Panc1 (cell line): ENCODE measurements around the gene CALHM6. TPM values are rescaled to one million over a fixed set of nuclear protein-coding genes. Genes with fewer than 3 reads are reported as not detected.

Experiments used
- ATAC-seq: fragments of 200-7000 bp; cut with Tn5 transposase; 2 replicates; pipeline ENCODE4 v1.9.1; 2020; ENCODE audit warnings: mild to moderate bottlenecking, moderate library complexity
- BruUV-seq: library from RNA; stranded (reverse); fragments of 400-500 nt; replicated peaks from 2 replicates; lab custom pipeline; 2021; lab: Mats Ljungman, UMichigan
- CTCF ChIA-PET: fragments of 300-600 bp; sonication (Branson Sonifier 250); formaldehyde crosslinking; loops from one replicate; lab custom pipeline; 2022; ENCODE audit warnings: antibody characterized with exemption; lab: Charles Lee
- POLR2A ChIA-PET: fragments of 300-600 bp; sonication (Branson Sonifier 250); formaldehyde crosslinking; loops from one replicate; lab custom pipeline; 2022; ENCODE audit warnings: antibody characterized with exemption; lab: Charles Lee
- DNase-seq: peaks from one replicate; pipeline ENCODE4 v3.0.0-alpha.2; 2010; ENCODE audit warnings: low read depth, low spot score
- H3K27ac ChIP-seq: 2 replicates; pipeline ENCODE4 v1.5.1; 2011; ENCODE audit warnings: mild to moderate bottlenecking, low read length, inconsistent platforms
- H3K27me3 ChIP-seq: fragments of 200-500 bp; sonication (Bioruptor generic); 2 replicates; pipeline ENCODE4 v1.6.0; 2014; ENCODE audit warnings: low read length, inconsistent platforms; ENCODE audit not compliant: control insufficient read depth, insufficient read depth
- H3K36me3 ChIP-seq: fragments of 200-500 bp; sonication (Bioruptor generic); 2 replicates; pipeline ENCODE4 v1.5.1; 2014; ENCODE audit warnings: inconsistent platforms, mild to moderate bottlenecking, low read length, moderate library complexity; ENCODE audit not compliant: control insufficient read depth, insufficient read depth
- H3K4me1 ChIP-seq: 2 replicates; pipeline ENCODE4 v1.5.1; 2011; ENCODE audit warnings: inconsistent platforms, mild to moderate bottlenecking, low read length, moderate library complexity; ENCODE audit not compliant: control insufficient read depth, insufficient read depth
- H3K4me3 ChIP-seq, 2 experiments: 2 replicates each; pipeline ENCODE4 v1.5.1; 2011 to 2012; ENCODE audit warnings: low read depth in 2 of 2, low read length in 2 of 2, mild to moderate bottlenecking in 2 of 2, inconsistent platforms in 1 of 2, moderate library complexity in 1 of 2
- H3K9me3 ChIP-seq: fragments of 200-500 bp; sonication (Bioruptor generic); 2 replicates; pipeline ENCODE4 v1.5.1; 2014; ENCODE audit warnings: low read depth, mild to moderate bottlenecking, inconsistent platforms, low read length, moderate library complexity; ENCODE audit not compliant: control insufficient read depth, insufficient read depth
- POLR2AphosphoS5 ChIP-seq: IDR thresholded peaks from 2 replicates; pipeline ENCODE4 v1.6.1; 2012; ENCODE audit warnings: mild to moderate bottlenecking, low read depth, low read length, moderate library complexity
- SIN3A ChIP-seq: IDR thresholded peaks from 2 replicates; pipeline ENCODE4 v1.6.1; 2012; ENCODE audit warnings: low read depth, mild to moderate bottlenecking, low read length, moderate library complexity, borderline replicate concordance; ENCODE audit not compliant: insufficient read depth
- TCF7L2 ChIP-seq: IDR thresholded peaks from 2 replicates; pipeline ENCODE4 v1.6.1; 2011; ENCODE audit warnings: mild to moderate bottlenecking, low read depth, low read length, inconsistent platforms
- in situ Hi-C: cut with HindIII; loops from 2 replicates; pipeline ENCODE4 v1.10.0; 2016; ENCODE audit warnings: low sequenced_read_pairs, low pct_unique_long_range_greater_than_20kb
- intact Hi-C: fragments of 100-400 bp; cut with micrococcal nuclease; formaldehyde crosslinking; loops from one replicate; pipeline ENCODE4 v1.10.0; 2022; ENCODE audit not compliant: unreplicated experiment
- total RNA-seq: library from RNA; stranded (reverse); gene quantifications from one replicate; pipeline ENCODE4 v1.2.1, GENCODE V29; 2021; ENCODE audit not compliant: unreplicated experiment
- TF ChIP-seq, protein P1 (sequence below): fragments of 450-650 bp; IDR thresholded peaks from 2 replicates; pipeline ENCODE4 v1.5.1; 2017; ENCODE audit warnings: mild to moderate bottlenecking
- TF ChIP-seq, protein P2 (sequence below), 2 experiments: IDR thresholded peaks; 2 replicates each; pipeline ENCODE4 v1.6.1; 2011 to 2012; ENCODE audit warnings: low read depth in 2 of 2, control low read depth in 1 of 2, low read length in 1 of 2, mild to moderate bottlenecking in 1 of 2, moderate library complexity in 1 of 2; ENCODE audit not compliant: insufficient read depth in 1 of 2

Gene CALHM6
- total RNA-seq, 1 experiment from 2014 or later, result not detected

DNA sequence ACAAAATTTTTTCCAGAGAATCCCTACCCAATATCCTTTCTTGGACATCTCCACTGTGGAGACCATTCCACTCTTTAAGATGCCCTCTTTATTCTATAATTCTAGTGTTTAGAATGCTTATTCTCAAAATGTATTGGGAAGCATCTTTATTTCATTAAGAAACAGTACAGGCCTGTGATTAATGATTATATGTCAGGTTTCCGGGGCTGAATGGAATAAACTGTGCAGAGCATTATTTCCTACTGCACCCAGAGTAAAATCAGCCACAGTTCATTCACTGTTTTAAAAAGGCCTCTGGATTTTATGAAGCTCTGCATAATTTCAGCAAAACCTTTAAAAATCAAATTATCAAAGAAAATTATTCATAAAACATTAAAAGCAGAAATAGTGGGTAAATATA is 47.8 kb upstream of the CALHM6 start:
- BruUV-seq, result no TSS peak
- Histone ChIP-seq H3K4me3 (no peak overlapping the region), H3K9me3 (no peaks in the 10 kb centered on the region), H3K4me1 (no peaks in the 10 kb centered on the region), H3K36me3 (no peaks in the 10 kb centered on the region), H3K27ac (no peak overlapping the region), H3K27me3 (no peaks in the 10 kb centered on the region)
- intact Hi-C loops (no loop called here), in situ Hi-C loops (no loop called here)
- no peak for DNase-seq
- TF ChIP-seq POLR2AphosphoS5 (no peak), TCF7L2 (no peak), SIN3A (no peak)
- TF ChIP-seq, protein P1, sequence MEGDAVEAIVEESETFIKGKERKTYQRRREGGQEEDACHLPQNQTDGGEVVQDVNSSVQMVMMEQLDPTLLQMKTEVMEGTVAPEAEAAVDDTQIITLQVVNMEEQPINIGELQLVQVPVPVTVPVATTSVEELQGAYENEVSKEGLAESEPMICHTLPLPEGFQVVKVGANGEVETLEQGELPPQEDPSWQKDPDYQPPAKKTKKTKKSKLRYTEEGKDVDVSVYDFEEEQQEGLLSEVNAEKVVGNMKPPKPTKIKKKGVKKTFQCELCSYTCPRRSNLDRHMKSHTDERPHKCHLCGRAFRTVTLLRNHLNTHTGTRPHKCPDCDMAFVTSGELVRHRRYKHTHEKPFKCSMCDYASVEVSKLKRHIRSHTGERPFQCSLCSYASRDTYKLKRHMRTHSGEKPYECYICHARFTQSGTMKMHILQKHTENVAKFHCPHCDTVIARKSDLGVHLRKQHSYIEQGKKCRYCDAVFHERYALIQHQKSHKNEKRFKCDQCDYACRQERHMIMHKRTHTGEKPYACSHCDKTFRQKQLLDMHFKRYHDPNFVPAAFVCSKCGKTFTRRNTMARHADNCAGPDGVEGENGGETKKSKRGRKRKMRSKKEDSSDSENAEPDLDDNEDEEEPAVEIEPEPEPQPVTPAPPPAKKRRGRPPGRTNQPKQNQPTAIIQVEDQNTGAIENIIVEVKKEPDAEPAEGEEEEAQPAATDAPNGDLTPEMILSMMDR, result no peak
- TF ChIP-seq, protein P2, sequence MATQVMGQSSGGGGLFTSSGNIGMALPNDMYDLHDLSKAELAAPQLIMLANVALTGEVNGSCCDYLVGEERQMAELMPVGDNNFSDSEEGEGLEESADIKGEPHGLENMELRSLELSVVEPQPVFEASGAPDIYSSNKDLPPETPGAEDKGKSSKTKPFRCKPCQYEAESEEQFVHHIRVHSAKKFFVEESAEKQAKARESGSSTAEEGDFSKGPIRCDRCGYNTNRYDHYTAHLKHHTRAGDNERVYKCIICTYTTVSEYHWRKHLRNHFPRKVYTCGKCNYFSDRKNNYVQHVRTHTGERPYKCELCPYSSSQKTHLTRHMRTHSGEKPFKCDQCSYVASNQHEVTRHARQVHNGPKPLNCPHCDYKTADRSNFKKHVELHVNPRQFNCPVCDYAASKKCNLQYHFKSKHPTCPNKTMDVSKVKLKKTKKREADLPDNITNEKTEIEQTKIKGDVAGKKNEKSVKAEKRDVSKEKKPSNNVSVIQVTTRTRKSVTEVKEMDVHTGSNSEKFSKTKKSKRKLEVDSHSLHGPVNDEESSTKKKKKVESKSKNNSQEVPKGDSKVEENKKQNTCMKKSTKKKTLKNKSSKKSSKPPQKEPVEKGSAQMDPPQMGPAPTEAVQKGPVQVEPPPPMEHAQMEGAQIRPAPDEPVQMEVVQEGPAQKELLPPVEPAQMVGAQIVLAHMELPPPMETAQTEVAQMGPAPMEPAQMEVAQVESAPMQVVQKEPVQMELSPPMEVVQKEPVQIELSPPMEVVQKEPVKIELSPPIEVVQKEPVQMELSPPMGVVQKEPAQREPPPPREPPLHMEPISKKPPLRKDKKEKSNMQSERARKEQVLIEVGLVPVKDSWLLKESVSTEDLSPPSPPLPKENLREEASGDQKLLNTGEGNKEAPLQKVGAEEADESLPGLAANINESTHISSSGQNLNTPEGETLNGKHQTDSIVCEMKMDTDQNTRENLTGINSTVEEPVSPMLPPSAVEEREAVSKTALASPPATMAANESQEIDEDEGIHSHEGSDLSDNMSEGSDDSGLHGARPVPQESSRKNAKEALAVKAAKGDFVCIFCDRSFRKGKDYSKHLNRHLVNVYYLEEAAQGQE (IDR thresholded peaks at IDR 0.05; ENCODE audit: insufficient read depth in 1 of 2, low read depth in 2 of 2, low read length in 1 of 2), result no peak
- no peak for ATAC-seq
- POLR2A ChIA-PET, result no interaction called here
- CTCF ChIA-PET, result no interaction called here

DNA sequence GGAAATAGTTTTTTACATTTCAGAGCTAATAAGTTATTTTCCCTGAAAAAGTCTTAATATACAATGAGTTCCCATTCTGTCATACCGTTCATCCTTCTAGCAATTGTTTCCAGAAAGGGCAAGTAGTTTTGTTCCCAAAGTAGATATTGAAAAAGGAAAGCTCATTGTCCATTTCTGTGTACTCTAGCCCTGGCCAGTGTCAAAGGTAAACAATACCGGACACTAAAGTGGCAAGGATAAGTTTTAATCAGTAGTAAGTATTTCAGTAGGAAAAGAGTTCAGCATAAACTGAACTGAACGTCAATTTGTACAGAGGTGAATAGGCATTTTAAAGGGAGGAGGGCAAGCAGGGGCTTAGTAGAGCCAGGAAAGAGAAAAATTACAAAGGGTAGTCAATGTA is 43.5 kb upstream of the CALHM6 start:
- ChIA-PET CTCF (no interaction called here), POLR2A (no interaction called here)
- H3K4me1 ChIP-seq, result no peaks in the 10 kb centered on the region
- intact Hi-C loops, result no loop called here
- ATAC-seq (no peak), DNase-seq (no peak)
- TF ChIP-seq, protein P2 (IDR thresholded peaks at IDR 0.05; ENCODE audit: insufficient read depth in 1 of 2, low read depth in 2 of 2, low read length in 1 of 2), result no peak
- TF ChIP-seq POLR2AphosphoS5 (no peak), SIN3A (no peak), TCF7L2 (no peak)
- TF ChIP-seq, protein P1, result no peak
- no peaks in the 10 kb centered on the region for H3K27me3 ChIP-seq
- H3K4me3 ChIP-seq, result no peak overlapping the region
- H3K9me3 ChIP-seq, result no peaks in the 10 kb centered on the region
- BruUV-seq, result no TSS peak
- H3K36me3 ChIP-seq, result no peaks in the 10 kb centered on the region
- in situ Hi-C loops, result no loop called here
- H3K27ac ChIP-seq, result no peak overlapping the region
